ENCODE measurements around the gene PLA1A.

DNA sequence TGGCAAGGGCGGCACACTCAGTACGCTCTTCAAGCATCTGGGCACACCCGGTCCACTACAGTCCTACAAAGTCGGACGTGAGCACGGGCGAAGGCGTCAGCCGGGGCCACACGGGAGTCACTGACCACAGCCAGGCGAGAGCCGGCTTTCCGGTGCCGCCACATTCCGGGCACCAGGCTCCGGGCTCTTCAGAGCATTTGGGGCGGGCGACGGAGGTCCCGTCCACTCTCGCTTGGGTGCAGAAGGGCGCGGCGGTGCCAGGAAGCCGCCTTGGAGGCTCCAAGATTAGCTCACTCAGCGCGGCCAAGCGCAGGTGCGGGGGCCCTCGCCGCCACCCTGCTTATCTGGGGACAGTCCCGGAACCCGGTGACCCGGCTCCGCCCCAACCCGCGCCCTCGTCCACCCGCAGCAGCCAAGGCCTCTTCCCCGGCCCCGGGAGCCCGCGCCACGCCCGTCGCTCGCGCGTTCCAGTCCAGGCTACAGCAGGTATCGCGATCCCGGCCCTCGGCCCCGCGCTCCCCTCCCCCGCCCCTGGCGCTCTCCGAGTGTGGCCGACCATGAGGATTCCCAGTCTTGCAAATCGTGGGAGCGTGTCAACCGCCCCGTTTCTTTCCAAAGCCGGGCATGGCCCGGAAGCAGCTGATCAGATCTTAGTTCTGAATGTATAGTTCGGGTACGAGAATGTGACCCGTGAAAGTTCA, 18.2 kb upstream of the PLA1A start, which contains the start of gene ADPRH:
- TF ChIP-seq, protein P1, sequence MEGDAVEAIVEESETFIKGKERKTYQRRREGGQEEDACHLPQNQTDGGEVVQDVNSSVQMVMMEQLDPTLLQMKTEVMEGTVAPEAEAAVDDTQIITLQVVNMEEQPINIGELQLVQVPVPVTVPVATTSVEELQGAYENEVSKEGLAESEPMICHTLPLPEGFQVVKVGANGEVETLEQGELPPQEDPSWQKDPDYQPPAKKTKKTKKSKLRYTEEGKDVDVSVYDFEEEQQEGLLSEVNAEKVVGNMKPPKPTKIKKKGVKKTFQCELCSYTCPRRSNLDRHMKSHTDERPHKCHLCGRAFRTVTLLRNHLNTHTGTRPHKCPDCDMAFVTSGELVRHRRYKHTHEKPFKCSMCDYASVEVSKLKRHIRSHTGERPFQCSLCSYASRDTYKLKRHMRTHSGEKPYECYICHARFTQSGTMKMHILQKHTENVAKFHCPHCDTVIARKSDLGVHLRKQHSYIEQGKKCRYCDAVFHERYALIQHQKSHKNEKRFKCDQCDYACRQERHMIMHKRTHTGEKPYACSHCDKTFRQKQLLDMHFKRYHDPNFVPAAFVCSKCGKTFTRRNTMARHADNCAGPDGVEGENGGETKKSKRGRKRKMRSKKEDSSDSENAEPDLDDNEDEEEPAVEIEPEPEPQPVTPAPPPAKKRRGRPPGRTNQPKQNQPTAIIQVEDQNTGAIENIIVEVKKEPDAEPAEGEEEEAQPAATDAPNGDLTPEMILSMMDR (IDR thresholded peaks at IDR 0.05): no peak
- no peak for TF ChIP-seq POLR2A (IDR thresholded peaks at IDR 0.05)
